PC-9 (cell line): ENCODE data around the gene EGF. TPM values are rescaled to one million over a fixed set of nuclear protein-coding genes. Genes with fewer than 3 reads are reported as not detected.

Source experiments
- BruUV-seq: library from RNA; stranded (reverse); fragments of 400-500 nt; replicated peaks from 2 replicates; lab custom pipeline; 2021; lab: Mats Ljungman, UMichigan
- CTCF ChIA-PET: fragments of 300-600 bp; sonication (Branson Sonifier 250); formaldehyde crosslinking; loops from one replicate; lab custom pipeline; 2022; ENCODE audit warnings: antibody characterized with exemption; lab: Charles Lee
- POLR2A ChIA-PET: fragments of 300-600 bp; sonication (Branson Sonifier 250); formaldehyde crosslinking; loops from one replicate; lab custom pipeline; 2022; ENCODE audit warnings: antibody characterized with exemption; ENCODE audit not compliant: unreplicated experiment; lab: Charles Lee
- DNase-seq, 2 experiments: peaks; one replicate each; pipeline versions ENCODE4 v3.0.0 to v3.0.0-alpha.2; 2015 to 2022; ENCODE audit warnings: mixed read lengths in 1 of 2
- H2AFZ ChIP-seq: fragments of 200-600 bp; sonication (generic); 2 replicates; pipeline ENCODE4 v1.8.1; 2017; ENCODE audit warnings: antibody characterized with exemption
- H3F3A ChIP-seq: fragments of 200-600 bp; sonication (generic); 2 replicates; pipeline ENCODE4 v1.8.1; 2017; ENCODE audit warnings: antibody characterized with exemption, mild to moderate bottlenecking, low read depth; ENCODE audit not compliant: insufficient read depth
- H3K27ac ChIP-seq: fragments of 200-600 bp; sonication (generic); 2 replicates; pipeline ENCODE4 v1.6.1; 2016; ENCODE audit warnings: mixed run types
- H3K27me3 ChIP-seq: fragments of 200-600 bp; sonication (generic); 2 replicates; pipeline ENCODE4 v1.6.1; 2016; ENCODE audit warnings: low read depth, mixed run types; ENCODE audit not compliant: insufficient read depth
- H3K36me3 ChIP-seq: fragments of 200-600 bp; sonication (generic); 2 replicates; pipeline ENCODE4 v1.6.1; 2016; ENCODE audit warnings: low read depth, mixed run types
- H3K4me1 ChIP-seq: fragments of 200-600 bp; sonication (generic); replicated peaks from 2 replicates; pipeline ENCODE4 v1.6.1; 2016; ENCODE audit warnings: mixed run types; ENCODE audit not compliant: insufficient read depth
- H3K4me2 ChIP-seq: fragments of 200-600 bp; sonication (generic); 2 replicates; pipeline ENCODE4 v1.6.1; 2017; ENCODE audit warnings: mixed run types
- H3K4me3 ChIP-seq: fragments of 200-600 bp; sonication (generic); 2 replicates; pipeline ENCODE4 v1.6.1; 2016; ENCODE audit warnings: mixed run types
- H3K79me2 ChIP-seq: fragments of 200-600 bp; sonication (generic); 2 replicates; pipeline ENCODE4 v1.6.1; 2017; ENCODE audit warnings: low read depth, mixed run types
- H3K9me2 ChIP-seq: fragments of 200-600 bp; sonication (generic); 2 replicates; pipeline ENCODE4 v1.8.1; 2017; ENCODE audit warnings: mild to moderate bottlenecking; ENCODE audit not compliant: insufficient read depth
- H3K9me3 ChIP-seq: fragments of 200-600 bp; sonication (generic); 2 replicates; pipeline ENCODE4 v1.8.1; 2016; ENCODE audit warnings: low read depth; ENCODE audit not compliant: insufficient read depth
- H4K20me1 ChIP-seq: fragments of 200-600 bp; sonication (generic); 2 replicates; pipeline ENCODE4 v1.8.1; 2017; ENCODE audit not compliant: insufficient read depth
- EZH2 ChIP-seq: fragments of 200-600 bp; sonication (generic); IDR thresholded peaks from 2 replicates; pipeline ENCODE4 v1.8.0; 2017; ENCODE audit warnings: antibody characterized with exemption, low read depth
- intact Hi-C: fragments of 100-400 bp; cut with micrococcal nuclease; formaldehyde crosslinking; loops from one replicate; pipeline ENCODE4 v1.10.0; 2022; ENCODE audit not compliant: unreplicated experiment
- total RNA-seq: library from RNA; stranded (reverse); gene quantifications from 2 replicates; pipeline ENCODE4 v1.2.3, GENCODE V29; 2021
- TF ChIP-seq, protein P1 (sequence below): fragments of 200-600 bp; sonication (generic); conservative IDR thresholded peaks from 2 replicates; pipeline ENCODE4 v1.6.1; 2017; ENCODE audit warnings: mixed run types, antibody characterized with exemption, mild to moderate bottlenecking, moderate library complexity

Gene EGF
- total RNA-seq, 1 experiment from 2014 or later, result 20.4 TPM

DNA sequence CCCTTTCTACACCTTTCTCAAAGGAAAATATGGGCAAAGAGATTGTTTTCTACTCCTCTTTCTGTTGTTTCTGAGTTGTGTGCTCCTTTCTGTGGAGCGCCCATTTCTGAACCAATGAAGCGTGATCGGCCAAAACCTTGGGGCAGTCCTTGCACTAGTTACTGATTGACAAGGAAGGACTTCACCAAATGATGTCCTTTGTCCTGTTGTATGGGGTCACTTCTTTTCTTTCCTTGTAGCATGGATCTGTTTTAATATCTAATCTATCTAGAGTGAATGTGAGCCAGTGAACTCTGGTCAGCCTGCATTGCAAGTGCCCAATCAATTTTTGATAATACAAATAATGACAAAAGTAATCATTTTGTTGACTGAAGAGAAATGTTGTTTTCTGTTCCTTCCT lies 94.5 kb downstream of the EGF start:
- H3K27me3 ChIP-seq, result no peaks in the 10 kb centered on the region
- BruUV-seq, result no TSS peak
- no peak for DNase-seq
- TF ChIP-seq EZH2, result no peak
- TF ChIP-seq, protein P1, sequence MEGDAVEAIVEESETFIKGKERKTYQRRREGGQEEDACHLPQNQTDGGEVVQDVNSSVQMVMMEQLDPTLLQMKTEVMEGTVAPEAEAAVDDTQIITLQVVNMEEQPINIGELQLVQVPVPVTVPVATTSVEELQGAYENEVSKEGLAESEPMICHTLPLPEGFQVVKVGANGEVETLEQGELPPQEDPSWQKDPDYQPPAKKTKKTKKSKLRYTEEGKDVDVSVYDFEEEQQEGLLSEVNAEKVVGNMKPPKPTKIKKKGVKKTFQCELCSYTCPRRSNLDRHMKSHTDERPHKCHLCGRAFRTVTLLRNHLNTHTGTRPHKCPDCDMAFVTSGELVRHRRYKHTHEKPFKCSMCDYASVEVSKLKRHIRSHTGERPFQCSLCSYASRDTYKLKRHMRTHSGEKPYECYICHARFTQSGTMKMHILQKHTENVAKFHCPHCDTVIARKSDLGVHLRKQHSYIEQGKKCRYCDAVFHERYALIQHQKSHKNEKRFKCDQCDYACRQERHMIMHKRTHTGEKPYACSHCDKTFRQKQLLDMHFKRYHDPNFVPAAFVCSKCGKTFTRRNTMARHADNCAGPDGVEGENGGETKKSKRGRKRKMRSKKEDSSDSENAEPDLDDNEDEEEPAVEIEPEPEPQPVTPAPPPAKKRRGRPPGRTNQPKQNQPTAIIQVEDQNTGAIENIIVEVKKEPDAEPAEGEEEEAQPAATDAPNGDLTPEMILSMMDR, result no peak
- no peaks in the 10 kb centered on the region for H3K9me2 ChIP-seq
- H3K27ac ChIP-seq, result no peak overlapping the region
- CTCF ChIA-PET, result no interaction called here
- H4K20me1 ChIP-seq, result no peaks in the 10 kb centered on the region
- POLR2A ChIA-PET, result no interaction called here
- no peak overlapping the region for H2AFZ ChIP-seq
- intact Hi-C loops, result loop anchor here (5.0 to 10.0 kb wide), 3 partner anchors 188 to 338 kb away; partner anchors contain the start of gene ELOVL6
- no peaks in the 10 kb centered on the region for H3K36me3 ChIP-seq
- no peaks in the 10 kb centered on the region for H3K79me2 ChIP-seq
- no peaks in the 10 kb centered on the region for H3K9me3 ChIP-seq
- no peak overlapping the region for H3K4me2 ChIP-seq
- H3K4me1 ChIP-seq, result no peaks in the 10 kb centered on the region
- H3F3A ChIP-seq, result no peaks in the 10 kb centered on the region
- no peak overlapping the region for H3K4me3 ChIP-seq

DNA sequence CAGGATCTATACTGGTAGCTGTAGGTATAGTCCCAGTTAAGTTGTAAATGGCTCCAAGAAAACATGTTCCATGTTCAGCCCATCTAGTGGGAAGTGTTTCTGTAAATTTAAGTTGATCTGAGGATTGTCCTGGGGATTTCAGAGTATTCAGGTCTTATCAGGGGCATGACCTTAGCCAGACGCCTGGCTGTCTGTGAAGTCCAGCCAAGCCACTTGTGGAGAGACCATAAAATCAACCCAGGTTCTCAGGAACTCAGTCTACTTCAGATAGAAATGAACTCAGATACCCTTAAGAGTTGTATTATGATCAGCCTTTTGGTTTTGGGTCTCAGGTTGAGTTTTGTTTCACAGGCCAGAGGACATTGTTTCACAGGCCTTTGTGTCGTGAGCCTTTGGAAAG lies 95.9 kb downstream of the EGF start:
- no peaks in the 10 kb centered on the region for H3K79me2 ChIP-seq
- H3K27ac ChIP-seq, result no peak overlapping the region
- BruUV-seq, result no TSS peak
- intact Hi-C loops, result loop anchor here (5.0 to 10.0 kb wide), 3 partner anchors 186 to 336 kb away; partner anchors contain the start of gene ELOVL6
- DNase-seq, result no peak
- H3K4me3 ChIP-seq, result no peak overlapping the region
- no peaks in the 10 kb centered on the region for H3K4me1 ChIP-seq
- H3K9me2 ChIP-seq, result no peaks in the 10 kb centered on the region
- H3F3A ChIP-seq, result no peaks in the 10 kb centered on the region
- no peaks in the 10 kb centered on the region for H3K36me3 ChIP-seq
- no peak overlapping the region for H3K4me2 ChIP-seq
- POLR2A ChIA-PET, result no interaction called here
- no peaks in the 10 kb centered on the region for H4K20me1 ChIP-seq
- CTCF ChIA-PET, result interaction anchor here (0.5 kb wide), 1 partner anchor 279 kb away, joined by 3 read pairs; no protein-coding TSS in a partner anchor
- H2AFZ ChIP-seq, result no peak overlapping the region
- TF ChIP-seq, protein P1, result no peak
- TF ChIP-seq EZH2, result no peak
- H3K27me3 ChIP-seq, result no peaks in the 10 kb centered on the region
- no peaks in the 10 kb centered on the region for H3K9me3 ChIP-seq

DNA sequence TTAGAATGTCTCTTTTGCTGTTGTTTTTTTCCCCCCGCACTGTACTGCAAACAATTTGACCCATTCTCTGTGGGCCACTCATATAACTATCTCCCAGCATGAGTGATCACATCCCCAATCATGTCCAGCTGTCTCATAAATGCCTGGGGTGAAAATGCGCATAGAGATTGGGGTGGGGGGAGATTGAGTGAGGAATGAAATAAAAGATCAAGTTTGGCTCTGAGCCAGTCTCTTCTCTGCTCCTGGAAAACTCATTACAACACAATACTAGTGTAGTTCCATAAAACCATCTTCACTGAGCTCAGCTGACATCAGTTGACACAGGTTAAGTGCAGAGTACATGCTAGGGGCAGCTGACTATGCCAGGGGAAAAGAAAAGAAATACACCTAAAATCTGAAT lies 96.9 kb downstream of the EGF start:
- no peak overlapping the region for H3K4me2 ChIP-seq
- H3F3A ChIP-seq, result no peaks in the 10 kb centered on the region
- POLR2A ChIA-PET, result no interaction called here
- no peaks in the 10 kb centered on the region for H3K36me3 ChIP-seq
- no peaks in the 10 kb centered on the region for H3K9me2 ChIP-seq
- CTCF ChIA-PET, result interaction anchor here (0.5 kb wide), 1 partner anchor 499 kb away, joined by 7 read pairs; no protein-coding TSS in a partner anchor
- H3K27ac ChIP-seq, result no peak overlapping the region
- H3K9me3 ChIP-seq, result no peaks in the 10 kb centered on the region
- DNase-seq, result no peak
- no peaks in the 10 kb centered on the region for H3K27me3 ChIP-seq
- H3K4me3 ChIP-seq, result no peak overlapping the region
- intact Hi-C loops, result loop anchor here (5.0 to 10.0 kb wide), 3 partner anchors 185 to 335 kb away; partner anchors contain the start of gene ELOVL6
- BruUV-seq, result no TSS peak
- no peaks in the 10 kb centered on the region for H3K4me1 ChIP-seq
- no peaks in the 10 kb centered on the region for H4K20me1 ChIP-seq
- TF ChIP-seq EZH2, result no peak
- TF ChIP-seq, protein P1, result no peak
- no peak overlapping the region for H2AFZ ChIP-seq
- no peaks in the 10 kb centered on the region for H3K79me2 ChIP-seq
